DOHH2 (cell line): ENCODE results near the gene RGS17.
"Not testable (repeated sequence)": the region's sequence is repeated elsewhere in the genome, so short reads cannot be mapped to it uniquely, and the experiment has no call there.

Experiments
- H3F3A ChIP-seq: fragments of 200-600 bp; sonication (generic), shearing (Covaris generic); 2 replicates; pipeline ENCODE4 v1.6.0; 2016; ENCODE audit warnings: antibody characterized with exemption, mild to moderate bottlenecking; ENCODE audit not compliant: control insufficient read depth, insufficient read depth
- H3K27ac ChIP-seq: fragments of 200-600 bp; sonication (generic); 2 replicates; pipeline ENCODE4 v1.5.1; 2014; ENCODE audit warnings: low read depth, mild to moderate bottlenecking, low read length, moderate library complexity
- H3K27me3 ChIP-seq: fragments of 200-600 bp; sonication (generic); 2 replicates; pipeline ENCODE4 v1.6.1; 2014; ENCODE audit warnings: mild to moderate bottlenecking, low read length, mixed read lengths; ENCODE audit not compliant: control insufficient read depth
- H3K36me3 ChIP-seq: fragments of 200-600 bp; sonication (generic); 2 replicates; pipeline ENCODE4 v1.6.1; 2014; ENCODE audit warnings: mild to moderate bottlenecking, low read length, moderate library complexity, mixed read lengths; ENCODE audit not compliant: control insufficient read depth
- H3K4me1 ChIP-seq: fragments of 200-600 bp; sonication (generic); 2 replicates; pipeline ENCODE4 v1.6.1; 2014; ENCODE audit warnings: mild to moderate bottlenecking, low read length, mixed read lengths; ENCODE audit not compliant: control insufficient read depth
- H3K4me2 ChIP-seq: fragments of 200-600 bp; sonication (generic); 2 replicates; pipeline ENCODE4 v1.6.0; 2014; ENCODE audit warnings: mild to moderate bottlenecking, low read length, moderate library complexity
- H3K4me3 ChIP-seq: fragments of 200-600 bp; sonication (generic); 2 replicates; pipeline ENCODE4 v1.5.1; 2014; ENCODE audit warnings: mild to moderate bottlenecking, low read length, mixed read lengths
- H3K79me2 ChIP-seq: fragments of 200-600 bp; sonication (generic); 2 replicates; pipeline ENCODE4 v1.6.1; 2014; ENCODE audit warnings: mild to moderate bottlenecking, low read length, mixed read lengths; ENCODE audit not compliant: control insufficient read depth
- H3K9me2 ChIP-seq: fragments of 200-600 bp; sonication (generic); replicated peaks from 2 replicates; pipeline ENCODE4 v1.6.1; 2014; ENCODE audit warnings: mild to moderate bottlenecking, low read length, mixed read lengths; ENCODE audit not compliant: control insufficient read depth
- H3K9me3 ChIP-seq: fragments of 200-600 bp; sonication (generic); 2 replicates; pipeline ENCODE4 v1.6.1; 2014; ENCODE audit warnings: antibody characterized with exemption, low read length, mixed read lengths; ENCODE audit not compliant: control insufficient read depth, insufficient read depth
- H4K20me1 ChIP-seq: fragments of 200-600 bp; sonication (generic); 2 replicates; pipeline ENCODE4 v1.6.0; 2014; ENCODE audit warnings: low read depth, mild to moderate bottlenecking, antibody characterized with exemption, low read length, moderate library complexity; ENCODE audit not compliant: control insufficient read depth, insufficient read depth
- CTCF ChIP-seq: fragments of 200-600 bp; sonication (generic); IDR thresholded peaks from one replicate; pipeline ENCODE4 v1.5.1; 2014; ENCODE audit warnings: antibody characterized with exemption, mild to moderate bottlenecking, low read depth, low read length; ENCODE audit not compliant: poor library complexity, severe bottlenecking
- EZH2phosphoT487 ChIP-seq: fragments of 200-600 bp; sonication (generic); IDR thresholded peaks from 2 replicates; pipeline ENCODE4 v1.6.1; 2017; ENCODE audit warnings: borderline replicate concordance, mild to moderate bottlenecking, antibody characterized with exemption, low read length, moderate library complexity, mixed read lengths

RGS17 gene

GRCh38 chr6:153143200-153143599 lies 12.1 kb upstream of the RGS17 start:
- Histone ChIP-seq H3K9me2 (no peaks in the 10 kb centered on the region), H3K9me3 (no peaks in the 10 kb centered on the region), H3K36me3 (no peaks in the 10 kb centered on the region)

DNA sequence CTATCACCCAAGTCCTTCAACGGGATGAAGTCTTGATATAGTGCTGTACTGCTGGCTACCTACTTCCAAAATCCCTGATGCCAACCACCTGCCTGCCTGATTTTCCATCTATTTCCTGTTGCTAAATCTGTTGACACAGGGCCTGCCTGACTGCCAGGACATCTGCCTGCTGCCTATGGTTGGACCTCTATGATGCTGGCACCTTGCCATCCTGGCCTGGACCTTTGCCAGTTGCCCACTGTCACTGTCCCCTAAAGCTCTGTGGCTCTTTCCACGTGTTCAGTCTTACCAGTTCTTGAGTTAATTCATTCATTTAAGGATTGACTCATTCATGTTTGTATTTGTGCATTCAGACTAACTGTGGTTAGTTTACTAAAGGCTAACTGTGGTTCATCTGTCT lies 9.2 kb upstream of the RGS17 start:
- no peaks in the 10 kb centered on the region for H3K4me1 ChIP-seq
- H3K79me2 ChIP-seq, result no peaks in the 10 kb centered on the region
- no peak overlapping the region for H3K4me3 ChIP-seq
- TF ChIP-seq CTCF (no peak), EZH2phosphoT487 (no peak)
- no peaks in the 10 kb centered on the region for H3F3A ChIP-seq
- no peaks in the 10 kb centered on the region for H3K9me3 ChIP-seq
- no peaks in the 10 kb centered on the region for H3K9me2 ChIP-seq
- no peaks in the 10 kb centered on the region for H3K27me3 ChIP-seq
- H3K36me3 ChIP-seq, result no peaks in the 10 kb centered on the region
- no peak overlapping the region for H3K4me2 ChIP-seq
- H3K27ac ChIP-seq, result no peak overlapping the region
- no peaks in the 10 kb centered on the region for H4K20me1 ChIP-seq

More at GRCh38 chr6:153143200-153143599, 12.1 kb upstream of the RGS17 start:
- no peaks in the 10 kb centered on the region for H3K27me3 ChIP-seq
- H4K20me1 ChIP-seq, result no peaks in the 10 kb centered on the region
- TF ChIP-seq EZH2phosphoT487, result no peak
- TF ChIP-seq CTCF, result no peak
- H3K4me3 ChIP-seq, result no peak overlapping the region
- no peaks in the 10 kb centered on the region for H3K79me2 ChIP-seq
- H3F3A ChIP-seq, result no peaks in the 10 kb centered on the region
- H3K4me1 ChIP-seq, result no peaks in the 10 kb centered on the region
- no peak overlapping the region for H3K4me2 ChIP-seq
- no peak overlapping the region for H3K27ac ChIP-seq

GRCh38 chr6:153138930-153139329 lies 7.8 kb upstream of the RGS17 start:
- no peaks in the 10 kb centered on the region for H3K9me3 ChIP-seq
- no peaks in the 10 kb centered on the region for H3K27me3 ChIP-seq
- TF ChIP-seq CTCF (no peak), EZH2phosphoT487 (no peak)
- no peak overlapping the region for H3K4me2 ChIP-seq
- H3K9me2 ChIP-seq, result no peaks in the 10 kb centered on the region
- H3K27ac ChIP-seq, result no peak overlapping the region
- H4K20me1 ChIP-seq, result no peaks in the 10 kb centered on the region
- H3K36me3 ChIP-seq, result no peaks in the 10 kb centered on the region
- H3F3A ChIP-seq, result no peaks in the 10 kb centered on the region
- no peaks in the 10 kb centered on the region for H3K4me1 ChIP-seq
- H3K79me2 ChIP-seq, result no peaks in the 10 kb centered on the region
- H3K4me3 ChIP-seq, result no peak overlapping the region

- TF ChIP-seq CTCF (no peak), EZH2phosphoT487 (no peak)
- H3K36me3 ChIP-seq, result no peaks in the 10 kb centered on the region
These were observed 4.6 kb upstream of the RGS17 start for GRCh38 chr6:153135681-153136080.

GRCh38 chr6:153133667-153134066 lies 2.6 kb upstream of the RGS17 start:
- H3K79me2 ChIP-seq, H4K20me1 ChIP-seq, H3K27me3 ChIP-seq, H3F3A ChIP-seq, H3K27ac ChIP-seq, H3K4me2 ChIP-seq, H3K4me1 ChIP-seq, H3K9me2 ChIP-seq, H3K36me3 ChIP-seq, H3K4me3 ChIP-seq: not testable (repeated sequence)
- H3K9me3 ChIP-seq, result peaks cover 14% of the 10 kb centered on the region; the same call in 1 of the 2 replicates

More at GRCh38 chr6:153135681-153136080, 4.6 kb upstream of the RGS17 start:
- no peaks in the 10 kb centered on the region for H3K4me1 ChIP-seq
- H3K4me2 ChIP-seq, result no peak overlapping the region
- no peaks in the 10 kb centered on the region for H3K79me2 ChIP-seq
- H3K9me3 ChIP-seq, result peaks cover 14% of the 10 kb centered on the region; the same call in 1 of the 2 replicates
- no peak overlapping the region for H3K27ac ChIP-seq
- no peaks in the 10 kb centered on the region for H3F3A ChIP-seq
- no peaks in the 10 kb centered on the region for H4K20me1 ChIP-seq
- H3K27me3 ChIP-seq, result no peaks in the 10 kb centered on the region
- H3K9me2 ChIP-seq, result no peaks in the 10 kb centered on the region
- H3K4me3 ChIP-seq, result no peak overlapping the region
